DMS79 (cell line): ENCODE results near the gene LOC101059915.
"Not testable (repeated sequence)": the region's sequence is repeated elsewhere in the genome, so short reads cannot be mapped to it uniquely, and the experiment has no call there.

ENCODE experiments used
- DNase-seq: peaks from one replicate; lab custom pipeline; 2025; lab: John Stamatoyannopoulos, UW

The LOC101059915 gene

GRCh38 chrX:71640002-71640401 is 27.3 kb upstream of the LOC101059915 start:
- DNase-seq, result no peak

GRCh38 chrX:71644406-71644805 is 22.9 kb upstream of the LOC101059915 start:
- not testable (repeated sequence) for DNase-seq

GRCh38 chrX:71650333-71650969 is 16.9 kb upstream of the LOC101059915 start:
- no peak for DNase-seq

DNA sequence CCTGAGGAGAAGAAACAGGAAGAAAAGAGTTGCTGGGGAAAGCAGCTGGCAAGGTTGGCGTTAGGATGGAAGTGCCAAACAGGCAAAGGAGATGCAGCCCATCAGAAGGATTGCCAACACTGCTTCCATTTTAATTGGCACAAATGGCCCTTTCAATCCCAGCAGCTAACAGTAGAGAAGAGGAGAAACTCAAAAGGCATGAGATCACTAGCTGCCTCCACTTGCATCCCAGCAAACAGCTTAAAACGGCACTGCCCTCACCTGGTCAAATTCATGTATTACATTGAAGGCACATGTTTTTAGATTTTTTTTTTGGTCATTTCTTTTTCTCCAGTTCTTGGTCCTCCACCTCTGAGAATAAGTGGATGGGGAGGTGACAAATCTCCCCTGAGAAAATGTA is 14.9 kb upstream of the LOC101059915 start:
- peak; percentile 20 for DNase-seq

DNA sequence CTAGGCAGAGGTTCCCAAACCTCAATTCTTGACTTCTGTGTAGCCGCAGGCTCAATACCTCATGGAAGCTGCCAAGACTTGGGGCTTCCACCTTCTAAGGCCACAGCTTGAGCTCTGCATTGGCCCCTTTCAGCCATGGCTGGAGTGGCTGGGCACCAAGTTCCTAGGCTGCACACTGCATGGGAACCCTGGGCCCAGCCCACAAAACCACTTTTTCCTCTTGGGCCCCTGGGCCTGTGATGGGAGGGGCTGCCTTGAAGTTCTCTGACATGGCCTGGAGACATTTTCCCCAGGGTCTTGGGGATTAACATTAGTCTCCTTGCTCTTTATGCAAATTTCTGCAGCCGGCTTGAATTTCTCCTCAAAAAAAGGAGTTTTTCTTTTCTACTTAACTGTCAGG is 14.0 kb upstream of the LOC101059915 start:
- DNase-seq, result no peak

- no peak for DNase-seq
These were observed 10.1 kb upstream of the LOC101059915 start for GRCh38 chrX:71657267-71657666.

DNA sequence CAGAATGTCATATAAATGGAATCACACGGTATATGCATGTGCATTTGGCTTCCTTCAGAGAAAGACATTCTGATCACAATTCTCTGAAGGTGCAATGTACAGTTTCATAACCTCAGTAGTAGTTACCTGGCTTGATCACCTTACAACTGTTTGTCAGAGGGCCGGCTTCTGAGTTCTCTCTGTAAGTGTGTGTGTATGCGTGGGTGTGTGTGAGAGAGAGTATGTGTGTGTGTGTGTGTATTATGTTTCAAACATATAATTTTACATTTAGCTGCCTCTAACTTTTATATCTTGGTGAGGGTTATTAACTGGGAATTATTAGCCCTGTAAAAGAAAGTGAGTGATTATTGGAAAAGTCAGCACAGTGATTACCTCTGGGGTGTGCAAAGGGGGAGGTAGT is 8.0 kb upstream of the LOC101059915 start:
- no peak for DNase-seq

- no peak for DNase-seq
These were observed 7.4 kb upstream of the LOC101059915 start for GRCh38 chrX:71659959-71660358.

DNA sequence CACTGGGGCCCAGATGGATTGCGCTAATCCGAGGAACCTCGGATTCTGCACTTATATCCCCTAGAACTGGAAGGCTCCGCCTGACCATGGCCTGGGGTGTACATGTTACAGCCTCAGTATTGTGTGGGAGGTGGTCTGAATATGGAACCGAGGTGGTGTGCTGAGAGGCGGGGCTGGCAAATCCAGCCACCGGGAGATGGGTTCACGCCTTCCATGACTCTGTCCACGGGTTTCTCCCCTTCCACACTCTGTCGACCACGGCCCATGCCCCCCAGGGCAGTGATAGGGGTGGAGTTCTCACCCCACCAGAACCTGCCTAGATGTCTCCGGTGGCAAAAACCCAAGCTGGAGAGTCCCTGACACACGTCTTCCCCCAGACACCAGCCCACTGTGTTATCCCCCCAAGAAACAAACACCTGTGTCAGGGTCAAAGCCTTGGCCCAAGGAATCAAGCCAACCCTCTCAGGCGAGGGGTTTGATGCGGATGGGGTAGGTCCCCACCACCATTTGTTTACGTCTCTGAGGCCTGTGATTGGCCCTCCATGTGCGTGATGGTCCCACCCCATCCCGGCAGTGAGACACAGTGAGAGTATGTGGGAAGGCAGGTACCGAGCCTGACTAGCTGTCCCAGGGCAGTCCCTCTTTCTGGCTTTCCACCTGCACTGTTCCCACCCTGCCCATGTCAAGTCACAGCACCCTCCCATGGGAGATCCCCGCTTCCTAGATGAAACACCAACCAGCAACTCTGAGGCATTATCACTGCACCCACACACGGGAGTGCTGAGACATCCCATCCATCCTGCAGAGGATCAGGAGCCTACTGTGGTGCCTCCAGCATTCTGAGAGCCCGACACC is 6.6 kb upstream of the LOC101059915 start:
- no peak for DNase-seq

DNA sequence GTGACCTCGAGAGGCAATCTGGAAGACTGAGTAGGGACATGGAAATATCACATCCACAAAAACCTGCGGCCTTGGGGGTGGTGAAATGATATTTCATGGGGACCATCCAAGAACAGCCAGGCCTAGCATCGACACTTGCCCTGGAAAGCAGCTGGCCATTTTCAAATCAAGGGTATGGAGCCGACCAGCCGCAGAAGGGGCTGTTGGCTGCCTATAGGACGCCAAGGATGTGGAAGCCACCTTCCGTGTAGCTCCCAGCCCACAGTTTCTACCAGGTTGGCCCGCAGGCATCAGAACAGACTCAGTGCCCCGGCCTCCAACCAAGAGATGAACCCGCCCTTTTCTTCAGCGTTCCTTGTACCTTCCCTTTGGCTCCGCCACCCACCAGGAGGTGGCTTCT is 5.4 kb upstream of the LOC101059915 start:
- no peak for DNase-seq

GRCh38 chrX:71662654-71663053 is 4.7 kb upstream of the LOC101059915 start:
- DNase-seq, result not testable (repeated sequence)

DNA sequence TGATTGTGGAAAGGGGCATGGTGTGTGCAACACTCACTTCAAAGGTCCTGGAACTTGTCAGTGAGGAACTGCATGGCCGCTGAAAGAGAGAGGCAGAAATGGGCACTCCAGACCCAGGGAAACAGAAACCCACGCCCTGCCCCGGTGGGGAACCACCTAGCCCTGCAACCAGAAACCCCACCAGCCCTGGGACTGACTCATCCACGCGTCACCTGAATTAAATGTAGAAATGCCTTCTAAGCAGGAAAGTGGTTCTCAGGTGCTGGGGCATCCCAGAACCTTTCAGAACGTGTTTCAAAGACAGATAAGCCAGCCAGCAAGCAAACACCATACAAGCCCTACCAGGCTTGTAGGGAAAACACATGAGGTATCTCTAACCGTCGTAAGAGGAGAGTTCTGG is 4.1 kb upstream of the LOC101059915 start:
- not testable (repeated sequence) for DNase-seq

GRCh38 chrX:71664202-71664601 is 3.1 kb upstream of the LOC101059915 start:
- not testable (repeated sequence) for DNase-seq

DNA sequence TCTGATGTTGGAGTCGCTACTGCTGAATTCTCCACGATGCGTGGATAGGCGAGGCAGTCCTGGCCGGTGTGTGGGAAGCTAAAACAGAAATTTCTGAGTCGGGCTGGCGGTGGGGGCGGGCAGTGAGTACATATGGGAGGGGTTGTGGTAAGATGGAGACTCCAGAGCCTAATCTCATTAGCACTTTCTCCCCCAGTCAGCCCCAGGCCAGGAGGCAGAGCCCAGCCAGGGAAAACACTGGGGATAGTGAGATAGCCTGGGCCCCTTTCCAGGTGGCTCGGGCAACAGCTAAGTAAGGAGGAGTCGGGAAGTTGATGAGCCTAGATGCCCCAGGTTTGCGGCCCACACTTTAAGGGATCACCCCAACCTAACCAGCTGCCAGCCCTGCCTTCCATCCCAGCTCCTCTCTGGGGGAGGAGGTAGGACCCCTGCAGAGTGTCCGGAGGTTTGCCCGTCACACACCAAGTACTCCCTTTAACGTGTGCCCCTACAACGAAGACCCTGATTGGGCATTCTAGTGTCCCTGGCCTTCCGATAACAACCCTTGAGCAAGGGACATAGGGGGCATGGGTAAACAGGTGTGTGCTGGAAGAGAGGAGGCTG is 2.4 kb upstream of the LOC101059915 start:
- no peak for DNase-seq

- DNase-seq, result no peak
These were observed 1.6 kb upstream of the LOC101059915 start for GRCh38 chrX:71665747-71666146.

GRCh38 chrX:71666240-71667223 is 814 bp upstream of the LOC101059915 start:
- DNase-seq, result no peak

DNA sequence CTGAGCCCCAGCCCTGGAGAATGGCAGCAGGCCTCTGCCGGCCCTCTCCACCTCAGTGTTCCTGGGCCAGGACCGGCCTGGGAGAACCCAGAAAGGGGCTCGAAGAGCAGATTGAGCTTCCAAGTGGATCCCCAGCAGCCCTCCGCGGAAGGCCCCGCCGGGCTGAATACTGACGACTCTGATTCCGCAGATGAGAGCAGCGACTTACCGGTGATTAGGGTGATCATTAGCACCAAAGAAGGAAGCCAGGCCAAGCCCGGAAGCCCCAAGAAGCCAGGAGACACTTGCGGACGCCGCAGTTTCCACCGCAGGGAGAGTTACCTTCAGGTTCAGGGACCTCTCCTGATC is 876 bp downstream of the LOC101059915 start:
- no peak for DNase-seq

DNA sequence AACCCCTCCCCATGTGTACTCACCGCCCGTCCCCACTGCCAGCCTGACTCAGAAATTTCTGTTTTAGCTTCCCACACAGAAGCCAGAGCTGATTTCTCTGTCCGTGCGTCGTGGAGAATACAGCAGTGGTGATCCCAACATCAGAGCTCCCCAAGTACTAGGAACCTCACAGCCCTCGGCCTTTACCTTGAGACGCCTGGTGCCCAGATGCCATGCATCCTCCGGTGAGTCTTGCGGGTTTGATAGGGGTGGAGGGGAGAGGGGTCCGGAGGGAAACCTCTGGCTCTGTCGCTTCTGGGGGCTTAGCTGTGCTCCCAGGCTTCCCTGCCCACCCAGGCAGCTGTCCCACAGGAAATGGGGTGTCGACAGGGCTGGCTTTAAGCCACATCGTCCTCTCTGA is 2.1 kb downstream of the LOC101059915 start:
- no peak for DNase-seq

- DNase-seq, result not testable (repeated sequence)
These were observed 2.6 kb downstream of the LOC101059915 start for GRCh38 chrX:71669947-71670346.

DNA sequence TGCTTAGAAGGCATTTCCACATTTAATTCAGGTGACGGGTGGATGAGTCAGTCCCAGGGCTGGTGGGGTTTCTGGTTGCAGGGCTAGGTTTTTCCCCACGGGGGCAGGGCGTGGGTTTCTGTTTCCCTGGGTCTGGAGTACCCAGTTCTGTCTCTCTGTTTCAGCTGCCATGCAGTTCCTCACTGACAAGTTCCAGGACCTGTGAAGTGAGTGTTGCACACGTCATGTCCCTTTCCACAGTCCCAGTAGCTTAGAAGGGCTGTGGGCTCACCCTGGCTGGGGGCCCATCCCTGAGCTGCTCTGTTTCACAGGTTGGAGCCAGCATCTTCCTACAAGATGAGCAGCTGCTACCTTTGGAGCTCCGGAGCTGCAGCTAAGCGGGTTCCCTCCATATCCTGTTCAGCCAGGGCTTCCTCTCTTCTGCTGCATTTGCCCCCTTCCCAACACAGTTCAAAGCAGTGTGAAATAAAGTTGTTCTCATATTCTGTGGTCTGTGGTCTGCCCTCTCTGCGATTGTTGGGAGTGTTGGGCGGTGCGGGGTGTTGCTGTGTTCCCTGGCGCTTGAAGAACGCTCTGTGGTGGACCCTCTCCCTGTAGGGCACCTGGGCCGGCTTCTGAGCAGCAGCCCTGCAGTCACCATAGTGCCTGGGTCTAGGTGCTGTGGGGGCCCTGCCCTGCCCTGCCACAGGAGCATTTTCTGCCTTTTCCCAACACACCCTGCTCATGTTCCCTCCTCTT is 3.9 kb downstream of the LOC101059915 start:
- no peak for DNase-seq

DNA sequence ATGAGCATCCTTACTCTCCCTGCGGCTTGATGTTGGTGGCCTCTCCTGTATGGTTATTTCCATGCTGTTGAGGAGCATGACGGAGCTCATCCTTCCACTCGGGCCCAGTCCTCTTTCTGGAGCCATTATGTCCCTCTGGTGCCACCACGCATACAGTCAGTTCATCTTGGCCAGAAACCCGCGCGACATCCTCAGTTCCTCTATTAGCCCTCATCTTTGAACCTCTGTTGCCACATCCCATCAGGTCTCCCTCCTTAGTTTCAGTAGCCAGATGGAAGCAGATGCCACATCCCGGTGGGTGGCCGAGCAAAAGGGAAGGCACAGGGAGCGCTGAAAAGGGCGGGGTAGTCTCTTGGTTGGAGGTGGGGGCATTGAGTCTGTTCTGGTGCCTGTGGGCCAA is 4.6 kb downstream of the LOC101059915 start:
- DNase-seq, result no peak
